ENCODE results near the gene PWWP2B.

PWWP2B gene

DNA sequence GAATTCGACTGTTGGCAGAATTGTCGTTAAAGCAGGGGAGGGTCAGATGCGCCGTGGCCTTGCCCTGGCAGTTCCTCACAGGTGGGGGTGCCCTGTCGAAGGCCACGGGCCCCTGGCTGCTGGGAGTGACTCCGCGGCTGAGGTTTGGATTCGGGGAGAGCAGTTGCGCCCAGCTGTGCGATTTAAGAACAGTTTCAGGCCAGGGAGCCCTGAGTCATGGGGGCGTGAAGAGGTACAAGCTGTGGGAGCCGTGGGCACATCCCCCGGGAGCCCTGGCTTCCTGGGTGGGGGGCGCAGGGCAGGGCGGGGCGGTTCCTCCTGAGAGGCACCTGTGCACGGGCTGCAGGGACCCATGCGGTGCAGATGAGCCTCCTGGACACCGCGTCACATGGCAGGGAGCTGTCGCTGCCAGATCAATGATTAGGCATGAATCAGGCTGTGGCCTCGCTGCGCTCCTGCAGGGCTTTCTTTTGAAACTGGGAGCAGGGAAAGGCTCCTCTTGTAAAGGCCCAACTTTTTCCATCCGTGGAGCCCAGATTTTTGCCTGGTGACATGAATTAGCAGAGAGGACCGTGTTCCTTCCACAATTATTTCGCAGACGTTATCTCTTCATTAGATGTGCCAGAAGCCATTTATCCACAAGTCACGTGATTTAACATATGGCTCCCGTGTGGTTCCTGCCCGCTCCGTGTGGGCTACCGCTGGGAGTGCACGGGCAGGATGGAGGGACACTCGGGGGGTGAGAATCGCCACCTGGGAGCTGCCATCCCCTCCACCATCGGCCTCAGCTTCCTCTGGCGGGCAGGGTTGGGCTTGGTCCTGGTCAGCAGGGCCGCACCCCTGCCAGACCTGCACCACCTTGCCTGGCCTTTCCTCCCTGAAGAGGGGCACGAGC is 918 bp downstream of the PWWP2B start:
- Histone ChIP-seq H3K4me1 (ENCODE audit: low read depth, poor library complexity, severe bottlenecking) (peaks cover 25% of the 10 kb centered on the region), H3K36me3 (ENCODE audit: insufficient read depth) (no peaks in the 10 kb centered on the region), H3K27me3 (ENCODE audit: insufficient read depth, low read depth) (no peaks in the 10 kb centered on the region), H3K4me3 (IDR thresholded peaks at IDR 0.05; ENCODE audit: insufficient read depth, low read depth, low read length) (no peak overlapping the region), H3K4me2 (peak overlapping the region; percentile 86), H3K27ac (peak overlapping the region; percentile 99), H3K9ac (peak overlapping the region; percentile 92), H3K79me2 (ENCODE audit: insufficient read depth, low read depth) (peaks cover 40% of the 10 kb centered on the region), H2AFZ (ENCODE audit: low read depth) (peak overlapping the region; percentile 31), H4K20me1 (ENCODE audit: insufficient read depth) (no peaks in the 10 kb centered on the region)
- TF ChIP-seq, protein P1, sequence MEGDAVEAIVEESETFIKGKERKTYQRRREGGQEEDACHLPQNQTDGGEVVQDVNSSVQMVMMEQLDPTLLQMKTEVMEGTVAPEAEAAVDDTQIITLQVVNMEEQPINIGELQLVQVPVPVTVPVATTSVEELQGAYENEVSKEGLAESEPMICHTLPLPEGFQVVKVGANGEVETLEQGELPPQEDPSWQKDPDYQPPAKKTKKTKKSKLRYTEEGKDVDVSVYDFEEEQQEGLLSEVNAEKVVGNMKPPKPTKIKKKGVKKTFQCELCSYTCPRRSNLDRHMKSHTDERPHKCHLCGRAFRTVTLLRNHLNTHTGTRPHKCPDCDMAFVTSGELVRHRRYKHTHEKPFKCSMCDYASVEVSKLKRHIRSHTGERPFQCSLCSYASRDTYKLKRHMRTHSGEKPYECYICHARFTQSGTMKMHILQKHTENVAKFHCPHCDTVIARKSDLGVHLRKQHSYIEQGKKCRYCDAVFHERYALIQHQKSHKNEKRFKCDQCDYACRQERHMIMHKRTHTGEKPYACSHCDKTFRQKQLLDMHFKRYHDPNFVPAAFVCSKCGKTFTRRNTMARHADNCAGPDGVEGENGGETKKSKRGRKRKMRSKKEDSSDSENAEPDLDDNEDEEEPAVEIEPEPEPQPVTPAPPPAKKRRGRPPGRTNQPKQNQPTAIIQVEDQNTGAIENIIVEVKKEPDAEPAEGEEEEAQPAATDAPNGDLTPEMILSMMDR (conservative IDR thresholded peaks at IDR 0.05; ENCODE audit: low read depth, low read length): no peak

DNA sequence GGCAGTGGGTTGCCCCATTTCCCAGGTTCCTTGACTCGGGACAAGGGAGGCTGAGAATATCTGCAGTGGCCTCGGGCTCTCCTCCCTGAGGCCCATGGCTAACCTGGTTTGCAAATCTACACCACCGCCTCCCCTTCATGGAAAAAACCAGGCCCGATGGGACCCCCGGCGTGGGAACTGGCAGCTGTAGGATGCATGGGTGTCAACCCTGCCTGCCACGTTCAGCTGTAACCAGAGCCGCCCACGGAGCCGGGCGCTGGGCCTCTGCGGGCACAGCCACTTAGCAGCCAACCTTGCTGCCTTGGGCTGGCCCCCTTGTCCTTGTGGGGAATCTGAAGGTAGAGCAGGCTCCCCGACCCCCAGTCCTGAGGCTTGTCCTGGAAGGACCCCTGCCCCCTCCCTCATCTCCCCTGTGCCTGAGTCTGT is 1.6 kb downstream of the PWWP2B start:
- Histone ChIP-seq H3K36me3 (ENCODE audit: insufficient read depth) (no peaks in the 10 kb centered on the region), H2AFZ (ENCODE audit: low read depth) (peak overlapping the region; percentile 31; the same call in 1 of the 2 replicates), H3K27me3 (ENCODE audit: insufficient read depth, low read depth) (no peaks in the 10 kb centered on the region), H3K4me2 (peak overlapping the region; percentile 86), H3K79me2 (ENCODE audit: insufficient read depth, low read depth) (peaks cover 44% of the 10 kb centered on the region), H3K4me1 (ENCODE audit: low read depth, poor library complexity, severe bottlenecking) (peaks cover 25% of the 10 kb centered on the region), H3K9ac (peak overlapping the region; percentile 92), H3K4me3 (IDR thresholded peaks at IDR 0.05; ENCODE audit: insufficient read depth, low read depth, low read length) (no peak overlapping the region), H3K27ac (peak overlapping the region; percentile 99), H4K20me1 (ENCODE audit: insufficient read depth) (no peaks in the 10 kb centered on the region)
- TF ChIP-seq, protein P1 (conservative IDR thresholded peaks at IDR 0.05; ENCODE audit: low read depth, low read length): no peak

DNA sequence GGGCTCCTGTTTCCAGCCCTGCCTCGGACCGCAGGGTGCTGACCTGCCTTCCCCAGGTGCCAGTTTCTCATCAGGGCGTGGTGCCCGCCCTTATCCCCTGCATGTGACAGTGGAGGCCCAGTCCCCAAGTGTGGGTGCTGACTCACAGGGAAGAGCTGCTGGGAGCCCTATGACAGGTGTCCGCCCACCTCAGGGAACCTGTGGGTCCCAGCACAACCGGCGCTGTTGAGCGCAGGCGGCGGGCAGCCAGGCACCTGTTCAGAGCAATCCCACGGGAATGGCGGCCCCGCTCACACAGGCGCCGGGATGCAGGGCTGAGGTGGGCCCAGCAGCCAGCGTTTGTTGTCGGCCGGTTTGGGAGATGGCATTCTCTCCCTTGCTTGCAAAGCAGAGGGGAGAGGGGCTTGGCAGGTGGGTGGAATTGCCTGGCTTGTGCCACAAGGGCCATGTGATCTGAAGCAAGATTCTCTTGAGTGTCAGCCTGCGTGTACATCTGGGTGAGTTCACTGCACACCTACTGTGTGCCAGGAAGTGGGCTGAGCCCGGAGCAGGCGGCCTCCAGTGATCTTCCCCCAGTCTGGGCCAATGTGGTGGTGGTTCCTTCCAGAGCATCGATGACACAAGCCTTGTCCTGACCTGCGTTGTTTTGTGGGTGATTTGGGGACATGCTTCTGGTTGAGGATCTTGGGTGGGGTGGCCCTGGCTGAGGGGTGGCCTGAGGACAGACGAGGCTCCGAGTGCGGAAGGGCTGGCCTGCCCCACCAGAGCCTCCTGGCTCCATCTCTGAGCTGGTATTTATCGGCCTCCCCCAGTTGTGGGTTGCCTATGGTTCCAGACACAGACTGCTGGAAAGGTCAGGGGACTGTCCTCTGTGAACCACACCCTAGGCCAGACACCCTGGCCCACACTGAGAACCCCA is 2.4 kb downstream of the PWWP2B start:
- no peak overlapping the region for H2AFZ ChIP-seq (ENCODE audit: low read depth)
- no peaks in the 10 kb centered on the region for H3K36me3 ChIP-seq (ENCODE audit: insufficient read depth)
- H3K4me1 ChIP-seq (ENCODE audit: low read depth, poor library complexity, severe bottlenecking): peaks cover 25% of the 10 kb centered on the region
- peaks cover 44% of the 10 kb centered on the region for H3K79me2 ChIP-seq (ENCODE audit: insufficient read depth, low read depth)
- TF ChIP-seq, protein P1 (conservative IDR thresholded peaks at IDR 0.05; ENCODE audit: low read depth, low read length): no peak
- H3K4me2 ChIP-seq: peak overlapping the region; percentile 86; the same call in 1 of the 2 replicates
- no peak overlapping the region; the same call in 1 of the 2 replicates for H3K9ac ChIP-seq
- H4K20me1 ChIP-seq (ENCODE audit: insufficient read depth): no peaks in the 10 kb centered on the region
- peak overlapping the region; percentile 99; the same call in 1 of the 2 replicates for H3K27ac ChIP-seq
- no peaks in the 10 kb centered on the region for H3K27me3 ChIP-seq (ENCODE audit: insufficient read depth, low read depth)
- H3K4me3 ChIP-seq (IDR thresholded peaks at IDR 0.05; ENCODE audit: insufficient read depth, low read depth, low read length): no peak overlapping the region

DNA sequence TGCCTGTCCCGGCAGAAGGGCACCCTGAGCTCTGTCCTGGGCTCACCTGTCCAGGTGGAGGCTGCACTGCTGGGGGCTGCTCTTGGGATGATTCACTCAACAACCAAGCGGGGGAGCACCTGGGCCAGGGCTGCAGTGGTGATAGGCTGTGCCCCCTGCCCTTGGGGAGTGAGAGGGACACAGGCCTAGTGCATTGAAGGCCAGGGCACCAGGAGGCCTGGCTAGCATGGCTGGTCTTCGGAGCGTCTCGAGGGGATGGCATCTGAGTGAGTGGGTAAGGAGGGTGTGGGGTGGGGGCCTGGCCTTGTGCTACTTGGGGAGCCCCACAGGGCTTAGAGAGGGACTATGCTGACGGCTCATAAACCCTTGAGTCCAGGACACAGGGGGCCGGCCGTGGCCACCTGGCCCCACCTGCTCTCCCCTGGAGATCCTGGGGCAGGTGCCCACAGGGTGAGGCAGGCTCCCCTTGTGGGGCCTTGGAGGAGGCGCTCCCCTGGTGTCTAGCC is 3.1 kb downstream of the PWWP2B start:
- H3K36me3 ChIP-seq (ENCODE audit: insufficient read depth): no peaks in the 10 kb centered on the region
- no peak overlapping the region for H2AFZ ChIP-seq (ENCODE audit: low read depth)
- no peaks in the 10 kb centered on the region for H3K27me3 ChIP-seq (ENCODE audit: insufficient read depth, low read depth)
- H3K4me3 ChIP-seq (IDR thresholded peaks at IDR 0.05; ENCODE audit: insufficient read depth, low read depth, low read length): no peak overlapping the region
- TF ChIP-seq, protein P1 (conservative IDR thresholded peaks at IDR 0.05; ENCODE audit: low read depth, low read length): no peak
- H3K27ac ChIP-seq: no peak overlapping the region
- peaks cover 25% of the 10 kb centered on the region for H3K4me1 ChIP-seq (ENCODE audit: low read depth, poor library complexity, severe bottlenecking)
- peaks cover 44% of the 10 kb centered on the region for H3K79me2 ChIP-seq (ENCODE audit: insufficient read depth, low read depth)
- no peak overlapping the region; the same call in 1 of the 2 replicates for H3K9ac ChIP-seq
- no peaks in the 10 kb centered on the region for H4K20me1 ChIP-seq (ENCODE audit: insufficient read depth)
- H3K4me2 ChIP-seq: no peak overlapping the region
